K562 (cell line): ENCODE measurements around the gene ZPR1. TPM values are rescaled to one million over a fixed set of nuclear protein-coding genes. Genes with fewer than 3 reads are reported as not detected.

Source experiments
- AFF1 ChIP-seq, 2 experiments: fragments of 450-650 bp; IDR thresholded peaks; 2 replicates each; pipeline ENCODE4 v1.6.1; 2018; ENCODE audit warnings: mild to moderate bottlenecking in 2 of 2, low read depth in 1 of 2; ENCODE audit not compliant: partially characterized antibody in 2 of 2
- ATF7 ChIP-seq: fragments of 450-650 bp; IDR thresholded peaks from 2 replicates; pipeline ENCODE4 v1.7.1; 2014; ENCODE audit warnings: mild to moderate bottlenecking, moderate library complexity
- CBX8 ChIP-seq: fragments of 200-600 bp; sonication (generic); IDR thresholded peaks from 2 replicates; pipeline ENCODE4 v1.6.1; 2012; ENCODE audit warnings: borderline replicate concordance, mixed run types, low read depth, mild to moderate bottlenecking, moderate library complexity, mixed read lengths, low read length, control low read depth, inconsistent platforms; ENCODE audit not compliant: poor library complexity, severe bottlenecking; ENCODE audit errors: extremely low read depth
- CC2D1A ChIP-seq: fragments of 450-650 bp; IDR thresholded peaks from 2 replicates; pipeline ENCODE4 v1.6.1; 2017; ENCODE audit warnings: mild to moderate bottlenecking
- CEBPB ChIP-seq: fragments of 450-650 bp; IDR thresholded peaks from 2 replicates; pipeline ENCODE4 v1.6.1; 2016; ENCODE audit warnings: missing genetic modification characterization, missing compliant biosample characterization
- DEAF1 ChIP-seq: fragments of 450-650 bp; formaldehyde crosslinking; IDR thresholded peaks from 2 replicates; pipeline ENCODE4 v1.4.0; 2020; ENCODE audit warnings: mild to moderate bottlenecking, moderate library complexity
- ELK1 ChIP-seq: sonication (generic); formaldehyde crosslinking; IDR thresholded peaks from 2 replicates; pipeline ENCODE4 v1.8.1; 2022; ENCODE audit warnings: missing genetic modification reagents
- ETV5 ChIP-seq: sonication (generic); formaldehyde crosslinking; IDR thresholded peaks from 2 replicates; pipeline ENCODE4 v1.4.0; 2020; ENCODE audit warnings: low read depth, mild to moderate bottlenecking, missing genetic modification reagents
- FOS ChIP-seq: IDR thresholded peaks from 3 replicates; pipeline ENCODE4 v1.6.1; 2011; ENCODE audit not compliant: insufficient read length; ENCODE audit errors: extremely low read depth
- GABPA ChIP-seq: fragments of 200-800 bp; sonication (Bioruptor generic); conservative IDR thresholded peaks from 2 replicates; pipeline ENCODE4 v1.6.1; 2016; ENCODE audit warnings: low read depth, missing genetic modification characterization, missing compliant biosample characterization
- MCM2 ChIP-seq: fragments of 450-650 bp; IDR thresholded peaks from 2 replicates; pipeline ENCODE4 v1.6.1; 2017; ENCODE audit warnings: low read depth, mild to moderate bottlenecking
- NR2C2 ChIP-seq, 2 experiments: fragments of 200-800 bp in 1 of 2; sonication (Bioruptor generic) in 1 of 2; sonication (generic) in 1 of 2; formaldehyde crosslinking in 1 of 2; IDR thresholded peaks; 2 replicates each; pipeline versions ENCODE4 v1.6.1 to v1.8.0; 2016 to 2022; ENCODE audit warnings: mild to moderate bottlenecking in 1 of 2, missing compliant biosample characterization in 1 of 2, missing genetic modification characterization in 1 of 2, missing genetic modification reagents in 1 of 2
- NRF1 ChIP-seq, 2 experiments: fragments of 450-650 bp; IDR thresholded peaks in 1 of 2; conservative IDR thresholded peaks in 1 of 2; 2 replicates each; pipeline ENCODE4 v1.6.1; 2014; ENCODE audit warnings: mild to moderate bottlenecking in 2 of 2
- OTX1 ChIP-seq: fragments of 450-650 bp; formaldehyde crosslinking; IDR thresholded peaks from 2 replicates; pipeline ENCODE4 v1.4.0; 2022; ENCODE audit warnings: mild to moderate bottlenecking
- PCBP2 ChIP-seq: fragments of 200-400 bp; formaldehyde crosslinking; IDR thresholded peaks from 2 replicates; pipeline ENCODE4 v1.6.1; 2018; ENCODE audit warnings: low read length, low read depth, mild to moderate bottlenecking, moderate library complexity; ENCODE audit not compliant: poor library complexity, severe bottlenecking
- POLR2AphosphoS5 ChIP-seq: IDR thresholded peaks from 2 replicates; pipeline ENCODE4 v1.6.1; 2011; ENCODE audit warnings: mild to moderate bottlenecking, low read depth, low read length, moderate library complexity; ENCODE audit not compliant: control insufficient read depth, insufficient read depth
- PTRF ChIP-seq: fragments of 450-650 bp; IDR thresholded peaks from 2 replicates; pipeline ENCODE4 v1.6.1; 2016; ENCODE audit warnings: mild to moderate bottlenecking, missing genetic modification characterization, missing compliant biosample characterization
- TFAM ChIP-seq: fragments of 250-450 bp; sonication (Bioruptor Pico); conservative IDR thresholded peaks from 2 replicates; pipeline ENCODE4 v1.5.0; 2021; ENCODE audit warnings: mild to moderate bottlenecking, moderate library complexity
- ZFX ChIP-seq: sonication (generic); formaldehyde crosslinking; IDR thresholded peaks from 2 replicates; pipeline ENCODE4 v1.8.0; 2022; ENCODE audit warnings: mild to moderate bottlenecking, missing genetic modification reagents, moderate library complexity
- ZNF263 ChIP-seq: sonication (generic); formaldehyde crosslinking; IDR thresholded peaks from 2 replicates; pipeline ENCODE4 v1.8.0; 2022; ENCODE audit warnings: mild to moderate bottlenecking, missing genetic modification reagents, borderline replicate concordance
- ZNF347 ChIP-seq: fragments of 450-650 bp; formaldehyde crosslinking; IDR thresholded peaks from 2 replicates; pipeline ENCODE4 v1.4.0; 2020; ENCODE audit warnings: low read depth, mild to moderate bottlenecking, moderate library complexity
- polyA plus RNA-seq, 8 experiments: library from polyadenylated mRNA; depleted of rRNA in 4 of 8; stranded (reverse) in 5 of 8; unstranded in 3 of 8; fragments of >200 nt; fragmentation: Nextera tagmentation in 2 of 8; fragmentation: Illumina TruSeq in 1 of 8; extraction: Ambion mirVana in 2 of 8; extraction: Trizol in 1 of 8; gene quantifications; 2 replicates each; pipeline versions ENCODE4 v1.2.1 to v1.2.3, GENCODE V29; 2011 to 2014; ENCODE audit warnings: inconsistent platforms in 1 of 8, missing spikeins in 1 of 8
- total RNA-seq, 7 experiments: library from RNA; depleted of rRNA in 6 of 7; stranded (reverse); fragments of >200 nt in 6 of 7; fragmentation: Illumina TruSeq in 2 of 7; extraction: Trizol in 2 of 7; gene quantifications; 2 replicates each; pipeline versions ENCODE4 v1.2.1 to v1.2.3, GENCODE V29; 2011 to 2021; ENCODE audit warnings: low replicate concordance in 1 of 7

ZPR1 gene
- total and polyA plus RNA-seq, 9 of the 15 experiments (the other 6 are each of a cell fraction or from before 2014, with no cell fraction given) = 13.0 to 120 (median 83.8) TPM

GRCh38 chr11:116772443-116773202, 15.2 kb downstream of the ZPR1 start, which contains the start of gene BUD13 (continued):
- no peak for TF ChIP-seq NR2C2 (CRISPR knock-in tag; IDR thresholded peaks at IDR 0.05)
- TF ChIP-seq NR2C2 (tag; IDR thresholded peaks at IDR 0.05) = peak; percentile 69
- TF ChIP-seq AFF1 (IDR thresholded peaks at IDR 0.05; ENCODE audit: low read depth in 1 of 2, partially characterized antibody in 2 of 2) = no peak
- TF ChIP-seq ZFX (CRISPR knock-in tag) = peak; percentile 82
- peak in 1 of 2 experiments; percentile 45 for TF ChIP-seq NRF1 (conservative IDR thresholded peaks at IDR 0.05 in 1 of 2, IDR thresholded peaks at IDR 0.05 in 1 of 2)
- no peak for TF ChIP-seq TFAM (CRISPR knock-in tag)
- no peak for TF ChIP-seq OTX1 (CRISPR knock-in tag)
- peak; percentile 91 for TF ChIP-seq GABPA (tag)
- no peak for TF ChIP-seq CEBPB (tag)
- TF ChIP-seq ZNF263 = peak; percentile 45; the same call in 1 of the 2 replicates
- TF ChIP-seq ETV5 (CRISPR knock-in tag) = peak; percentile 96
- no peak for TF ChIP-seq PTRF (tag)
- TF ChIP-seq FOS = no peak
- TF ChIP-seq CBX8 = no peak
- peak; percentile 69 for TF ChIP-seq POLR2AphosphoS5
- TF ChIP-seq ELK1 (CRISPR knock-in tag) = no peak
- TF ChIP-seq PCBP2 = no peak
- TF ChIP-seq DEAF1 (CRISPR knock-in tag) = no peak
- no peak for TF ChIP-seq CC2D1A
- TF ChIP-seq MCM2 = no peak
- peak; percentile 92 for TF ChIP-seq ATF7
- no peak for TF ChIP-seq ZNF347 (CRISPR knock-in tag)
